HepG2 (cell line): ENCODE measurements around the gene RHOT2. TPM values are rescaled to one million over a fixed set of nuclear protein-coding genes. Genes with fewer than 3 reads are reported as not detected.
A peak's percentile ranks its signal among the peaks of the same experiment; 100 is the strongest.

Source experiments
- CEBPZ ChIP-seq: IDR thresholded peaks from 2 replicates; pipeline ENCODE4 v1.6.1; 2012; ENCODE audit warnings: low read length, improper control_type of control experiment
- ERF ChIP-seq: IDR thresholded peaks from 2 replicates; pipeline ENCODE4 v1.6.1; 2018; ENCODE audit warnings: missing biosample characterization, missing genetic modification reagents
- FOXA1 ChIP-seq, 2 experiments: fragments of 450-650 bp in 1 of 2; sonication (generic) in 1 of 2; formaldehyde crosslinking in 1 of 2; IDR thresholded peaks; 2 replicates each; pipeline versions ENCODE4 v1.4.0 to v1.6.1; 2016 to 2020; ENCODE audit warnings: missing genetic modification reagents in 1 of 2
- LBX2 ChIP-seq: sonication (generic); formaldehyde crosslinking; IDR thresholded peaks from 2 replicates; pipeline ENCODE4 v1.5.0; 2020; ENCODE audit warnings: missing genetic modification reagents, mild to moderate bottlenecking, borderline replicate concordance
- PHF21A ChIP-seq: sonication (generic); formaldehyde crosslinking; IDR thresholded peaks from 2 replicates; pipeline ENCODE4 v1.5.0; 2020; ENCODE audit warnings: mild to moderate bottlenecking, missing genetic modification reagents
- POGK ChIP-seq: sonication (generic); formaldehyde crosslinking; conservative IDR thresholded peaks from 2 replicates; pipeline ENCODE4 v1.8.0; 2022; ENCODE audit warnings: mild to moderate bottlenecking, moderate library complexity, missing genetic modification reagents
- ZBTB20 ChIP-seq: sonication (generic); formaldehyde crosslinking; IDR thresholded peaks from 2 replicates; pipeline ENCODE4 v1.8.1; 2023; ENCODE audit warnings: missing genetic modification reagents, low read depth, mild to moderate bottlenecking, borderline replicate concordance
- ZHX2 ChIP-seq, 2 experiments: sonication (generic) in 1 of 2; formaldehyde crosslinking in 1 of 2; IDR thresholded peaks; 2 replicates each; pipeline versions ENCODE4 v1.6.1 to v1.9.0; 2014 to 2022; ENCODE audit warnings: antibody characterized with exemption in 1 of 2, borderline replicate concordance in 1 of 2, inconsistent platforms in 1 of 2, low read depth in 1 of 2, missing genetic modification reagents in 1 of 2
- ZNF224 ChIP-seq: sonication (generic); formaldehyde crosslinking; IDR thresholded peaks from 2 replicates; pipeline ENCODE4 v1.5.0; 2020; ENCODE audit warnings: mild to moderate bottlenecking, missing genetic modification reagents
- ZNF3 ChIP-seq: IDR thresholded peaks from 2 replicates; pipeline ENCODE4 v1.7.0; 2017; ENCODE audit warnings: inconsistent platforms
- ZNF350 ChIP-seq: sonication (generic); formaldehyde crosslinking; IDR thresholded peaks from 2 replicates; pipeline ENCODE4 v1.4.0; 2020; ENCODE audit warnings: mild to moderate bottlenecking, low read depth, missing genetic modification reagents, borderline replicate concordance
- ZNF782 ChIP-seq: sonication (generic); formaldehyde crosslinking; IDR thresholded peaks from 2 replicates; pipeline ENCODE4 v1.4.0; 2020; ENCODE audit warnings: missing genetic modification reagents, mild to moderate bottlenecking, borderline replicate concordance
- ZNF83 ChIP-seq: sonication (generic); formaldehyde crosslinking; IDR thresholded peaks from 2 replicates; pipeline ENCODE4 v1.4.0; 2020; ENCODE audit warnings: missing genetic modification reagents, mild to moderate bottlenecking, borderline replicate concordance
- polyA plus RNA-seq, 8 experiments: library from polyadenylated mRNA; depleted of rRNA in 3 of 8; stranded (reverse) in 7 of 8; unstranded in 1 of 8; fragments of >200 nt; fragmentation: Illumina TruSeq in 4 of 8; extraction: Trizol in 4 of 8; gene quantifications; 2 replicates each; pipeline versions ENCODE4 v1.2.1 to v1.2.3, GENCODE V29; 2011 to 2016; ENCODE audit warnings: low read depth in 4 of 8, missing spikeins in 1 of 8, mixed read lengths in 1 of 8; ENCODE audit not compliant: insufficient read depth in 1 of 8
- total RNA-seq, 5 experiments: library from RNA; depleted of rRNA; stranded (reverse); fragments of >200 nt; fragmentation: Illumina TruSeq; extraction: Trizol; gene quantifications; 2 replicates each; pipeline ENCODE4 v1.2.3, GENCODE V29; 2016; ENCODE audit warnings: low read depth in 1 of 5

Gene RHOT2
- total and polyA plus RNA-seq, 2 of the 13 experiments (the other 11 are each of a cell fraction or from before 2014, with no cell fraction given), result 63.6 to 76.9 TPM

- peak; percentile 91 for TF ChIP-seq LBX2
- no peak for TF ChIP-seq ZNF83
- TF ChIP-seq ZNF350, result peak; percentile 64
- TF ChIP-seq ERF (CRISPR knock-in tag), result no peak
- peak; percentile 51; the same call in 1 of the 2 replicates for TF ChIP-seq ZHX2 (IDR thresholded peaks at IDR 0.05; ENCODE audit: low read depth)
- TF ChIP-seq ZHX2 (CRISPR knock-in tag; IDR thresholded peaks at IDR 0.05; ENCODE audit: borderline replicate concordance), result no peak
- TF ChIP-seq ZBTB20 (CRISPR knock-in tag), result 0 out of 2 replicates have a peak, but pooled peaks have one; percentile 19
- TF ChIP-seq CEBPZ, result no peak
- no peak for TF ChIP-seq PHF21A
- 0 out of 2 replicates have a peak, but pooled peaks have one; percentile 28 for TF ChIP-seq ZNF3
- peak; percentile 47; the same call in 1 of the 2 replicates for TF ChIP-seq POGK (CRISPR knock-in tag)
- no peak for TF ChIP-seq ZNF224
- TF ChIP-seq ZNF782 (CRISPR knock-in tag), result peak; percentile 26; the same call in 1 of the 2 replicates
- TF ChIP-seq FOXA1 (IDR thresholded peaks at IDR 0.05), result no peak
- TF ChIP-seq FOXA1 (CRISPR knock-in tag; IDR thresholded peaks at IDR 0.05), result peak; percentile 28
Measured at GRCh38 chr16:695355-696089, 27.6 kb downstream of the RHOT2 start (continued).
